Measurements from ENCODE around the gene ZFHX2. TPM values are rescaled to one million over a fixed set of nuclear protein-coding genes. Genes with fewer than 3 reads are reported as not detected.

Gene ZFHX2
- total RNA-seq, 1 donor from 2014 or later: 11.1 TPM

DNA sequence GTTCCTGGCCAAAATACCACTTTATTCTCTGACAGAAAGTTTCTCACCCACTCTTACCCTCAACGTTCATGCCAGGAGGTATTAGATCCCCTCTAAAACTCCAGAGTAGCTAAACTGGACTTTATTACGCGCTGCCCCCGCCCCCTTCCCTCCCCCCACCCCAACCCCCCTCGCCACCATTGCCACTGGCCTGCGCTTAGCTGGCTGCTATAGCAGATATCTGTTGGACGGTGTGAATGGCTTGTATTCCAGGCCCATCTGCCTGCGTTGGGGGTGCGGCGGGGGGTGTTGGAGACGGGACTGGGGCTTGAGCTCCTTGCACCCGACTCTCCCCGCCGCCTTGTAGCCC is 3.9 kb upstream of the ZFHX2 start:
- TF ChIP-seq, protein P1, sequence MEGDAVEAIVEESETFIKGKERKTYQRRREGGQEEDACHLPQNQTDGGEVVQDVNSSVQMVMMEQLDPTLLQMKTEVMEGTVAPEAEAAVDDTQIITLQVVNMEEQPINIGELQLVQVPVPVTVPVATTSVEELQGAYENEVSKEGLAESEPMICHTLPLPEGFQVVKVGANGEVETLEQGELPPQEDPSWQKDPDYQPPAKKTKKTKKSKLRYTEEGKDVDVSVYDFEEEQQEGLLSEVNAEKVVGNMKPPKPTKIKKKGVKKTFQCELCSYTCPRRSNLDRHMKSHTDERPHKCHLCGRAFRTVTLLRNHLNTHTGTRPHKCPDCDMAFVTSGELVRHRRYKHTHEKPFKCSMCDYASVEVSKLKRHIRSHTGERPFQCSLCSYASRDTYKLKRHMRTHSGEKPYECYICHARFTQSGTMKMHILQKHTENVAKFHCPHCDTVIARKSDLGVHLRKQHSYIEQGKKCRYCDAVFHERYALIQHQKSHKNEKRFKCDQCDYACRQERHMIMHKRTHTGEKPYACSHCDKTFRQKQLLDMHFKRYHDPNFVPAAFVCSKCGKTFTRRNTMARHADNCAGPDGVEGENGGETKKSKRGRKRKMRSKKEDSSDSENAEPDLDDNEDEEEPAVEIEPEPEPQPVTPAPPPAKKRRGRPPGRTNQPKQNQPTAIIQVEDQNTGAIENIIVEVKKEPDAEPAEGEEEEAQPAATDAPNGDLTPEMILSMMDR (conservative IDR thresholded peaks at IDR 0.05): no peak
- no peak for DNase-seq (ENCODE audit: extremely low spot score, unreplicated experiment)
- Mint-ChIP-seq H3K36me3 (no peaks in the 10 kb centered on the region), H3K9me3 (no peaks in the 10 kb centered on the region), H3K4me1 (ENCODE audit: unreplicated experiment) (peaks cover 26% of the 10 kb centered on the region), H3K4me3 (peak overlapping the region; percentile 95), H3K27me3 (no peaks in the 10 kb centered on the region), H3K27ac (peak overlapping the region; percentile 88)

- Mint-ChIP-seq H3K27me3 (no peaks in the 10 kb centered on the region), H3K27ac (peak overlapping the region; percentile 4), H3K4me1 (ENCODE audit: unreplicated experiment) (peaks cover 5% of the 10 kb centered on the region), H3K4me3 (no peak overlapping the region), H3K9me3 (no peaks in the 10 kb centered on the region), H3K36me3 (no peaks in the 10 kb centered on the region)
- DNase-seq (ENCODE audit: extremely low spot score, unreplicated experiment): no peak
- TF ChIP-seq, protein P1 (conservative IDR thresholded peaks at IDR 0.05): no peak
Observed at GRCh38 chr14:23550812-23551265, 726 bp downstream of the ZFHX2 start.

GRCh38 chr14:23550131-23550811 is 1.3 kb downstream of the ZFHX2 start:
- no peak for DNase-seq (ENCODE audit: extremely low spot score, unreplicated experiment)
- Mint-ChIP-seq H3K4me3 (no peak overlapping the region), H3K9me3 (no peaks in the 10 kb centered on the region), H3K36me3 (no peaks in the 10 kb centered on the region), H3K27ac (no peak overlapping the region), H3K27me3 (no peaks in the 10 kb centered on the region), H3K4me1 (ENCODE audit: unreplicated experiment) (peaks cover 9% of the 10 kb centered on the region)
- TF ChIP-seq, protein P1 (conservative IDR thresholded peaks at IDR 0.05): no peak

DNA sequence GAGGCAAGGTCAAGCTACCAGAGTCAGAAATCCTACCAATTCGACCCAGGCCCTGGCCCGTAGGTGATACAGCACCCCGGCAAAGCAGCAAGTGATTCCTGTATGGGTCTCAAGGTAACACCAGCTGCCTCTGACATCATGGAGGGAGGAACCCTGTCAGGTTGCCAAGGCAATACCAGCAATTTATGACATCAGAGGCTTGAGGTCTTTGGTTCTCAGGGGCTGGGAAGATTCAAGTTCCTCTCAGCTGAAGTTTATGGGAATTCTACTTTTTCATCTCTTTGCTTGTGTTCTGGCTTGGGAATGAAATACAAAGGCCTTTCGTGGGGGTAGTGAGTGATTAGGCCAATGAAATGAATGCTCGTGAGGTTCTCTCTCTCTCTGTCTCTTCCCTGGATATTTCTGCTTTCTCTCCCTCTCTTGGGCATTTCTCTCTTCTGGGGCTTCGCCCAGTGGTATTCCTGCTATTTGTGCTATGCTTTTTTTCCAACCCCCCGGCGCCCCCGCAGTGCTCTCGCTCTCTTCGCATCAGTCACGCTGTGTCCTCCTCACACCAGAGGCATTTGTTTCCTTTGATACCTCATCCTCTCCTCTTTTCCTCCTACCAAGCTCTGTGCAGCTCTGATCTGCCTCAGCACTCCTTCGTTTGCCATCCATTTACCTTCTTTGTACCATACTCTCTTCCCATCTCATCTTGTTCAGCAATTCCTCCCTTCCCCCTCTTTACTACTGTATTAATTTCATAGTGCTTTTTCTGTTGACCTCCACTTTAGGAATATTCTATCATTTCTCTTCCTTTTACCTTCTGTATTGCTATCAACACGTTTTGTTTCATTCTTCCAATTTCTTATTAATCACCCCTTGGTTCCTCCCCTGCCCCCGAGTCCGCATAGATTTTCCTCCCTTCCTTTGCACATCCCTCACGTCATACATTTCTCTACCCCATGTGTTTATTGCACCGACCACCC is 2.9 kb downstream of the ZFHX2 start:
- no peaks in the 10 kb centered on the region for H3K36me3 Mint-ChIP-seq
- no peak overlapping the region for H3K27ac Mint-ChIP-seq
- H3K27me3 Mint-ChIP-seq: no peaks in the 10 kb centered on the region
- peaks cover 17% of the 10 kb centered on the region for H3K4me1 Mint-ChIP-seq (ENCODE audit: unreplicated experiment)
- H3K9me3 Mint-ChIP-seq: no peaks in the 10 kb centered on the region
- DNase-seq (ENCODE audit: extremely low spot score, unreplicated experiment): no peak
- TF ChIP-seq, protein P1 (conservative IDR thresholded peaks at IDR 0.05): no peak
- no peak overlapping the region for H3K4me3 Mint-ChIP-seq

DNA sequence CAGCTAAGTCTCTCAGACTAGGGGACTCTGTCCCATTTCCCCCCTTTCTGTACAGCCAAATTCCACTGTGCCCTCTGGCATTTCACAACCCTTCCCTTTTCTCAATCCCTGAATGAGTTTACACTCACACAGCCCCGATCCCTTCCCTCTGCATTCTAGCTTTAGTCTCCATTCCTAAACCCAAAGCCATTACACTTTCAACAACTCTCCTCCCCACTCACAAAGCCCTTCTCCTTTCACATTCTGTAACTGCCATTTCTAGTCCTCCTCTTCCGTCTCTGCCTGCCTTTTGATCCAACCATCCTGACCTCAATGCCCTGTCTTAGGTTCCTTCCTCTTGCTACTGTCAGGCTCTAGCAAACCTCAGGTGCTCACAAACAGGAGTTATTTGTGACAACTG is 3.6 kb downstream of the ZFHX2 start:
- H3K4me3 Mint-ChIP-seq: no peak overlapping the region
- H3K9me3 Mint-ChIP-seq: no peaks in the 10 kb centered on the region
- no peak for DNase-seq (ENCODE audit: extremely low spot score, unreplicated experiment)
- H3K36me3 Mint-ChIP-seq: peaks cover 4% of the 10 kb centered on the region
- TF ChIP-seq, protein P1 (conservative IDR thresholded peaks at IDR 0.05): no peak
- no peaks in the 10 kb centered on the region for H3K27me3 Mint-ChIP-seq
- no peak overlapping the region for H3K27ac Mint-ChIP-seq
- peaks cover 17% of the 10 kb centered on the region for H3K4me1 Mint-ChIP-seq (ENCODE audit: unreplicated experiment)
